Endothelial cell of umbilical vein (primary cell): ENCODE measurements around the gene RPGRIP1L. TPM values are rescaled to one million over a fixed set of nuclear protein-coding genes. Genes with fewer than 3 reads are reported as not detected.

Experiments
- BruUV-seq: library from RNA; stranded (reverse); fragments of 400-500 nt; replicated peaks from 2 replicates; lab custom pipeline; 2021; lab: Mats Ljungman, UMichigan
- CTCF ChIA-PET: fragments of 300-600, 350-600 bp; sonication (Branson Sonifier 250); formaldehyde crosslinking; loops from one replicate; lab custom pipeline; 2021; ENCODE audit warnings: antibody characterized with exemption, inconsistent platforms; lab: Charles Lee
- POLR2A ChIA-PET: fragments of 300-600, 350-600 bp; sonication (Branson Sonifier 250); formaldehyde crosslinking; loops from one replicate; lab custom pipeline; 2021; ENCODE audit warnings: antibody characterized with exemption, inconsistent platforms; lab: Charles Lee
- DNase-seq: peaks from one replicate; pipeline ENCODE4 v3.0.0-alpha.2; 2011; ENCODE audit warnings: low read depth, low spot score
- FAIRE-seq: peaks from 2 replicates; lab custom pipeline; 2011; peaks lifted over from hg19 to GRCh38; lab: Jason Lieb, UNC
- H2AFZ ChIP-seq: 2 replicates; pipeline ENCODE4 v1.6.0; 2012; ENCODE audit warnings: low read depth, low read length, control low read depth, inconsistent platforms
- H3K27ac ChIP-seq: 2 replicates; pipeline ENCODE4 v1.5.1; 2011; ENCODE audit warnings: low read depth, mild to moderate bottlenecking, control low read depth, low read length, moderate library complexity; ENCODE audit not compliant: insufficient read depth
- H3K27me3 ChIP-seq, 2 experiments: 2 replicates each; pipeline versions ENCODE4 v1.6.0 to v1.6.1; 2011; ENCODE audit warnings: low read length in 2 of 2, mixed read lengths in 1 of 2; ENCODE audit not compliant: control insufficient read depth in 2 of 2, insufficient read depth in 2 of 2
- H3K36me3 ChIP-seq, 2 experiments: 2 replicates in 1 of 2; 3 replicates in 1 of 2; pipeline ENCODE4 v1.5.1; 2011; ENCODE audit warnings: low read length in 2 of 2, mild to moderate bottlenecking in 1 of 2, moderate library complexity in 1 of 2; ENCODE audit not compliant: control insufficient read depth in 2 of 2, insufficient read depth in 2 of 2; ENCODE audit errors: extremely low read depth in 1 of 2
- H3K4me1 ChIP-seq: 3 replicates; pipeline ENCODE4 v1.5.1; 2011; ENCODE audit warnings: mild to moderate bottlenecking, low read length; ENCODE audit not compliant: control insufficient read depth, insufficient read depth; ENCODE audit errors: extremely low read depth
- H3K4me2 ChIP-seq: 2 replicates; pipeline ENCODE4 v1.6.1; 2011; ENCODE audit warnings: low read length, control low read depth, mixed read lengths; ENCODE audit not compliant: insufficient read depth
- H3K4me3 ChIP-seq, 3 experiments: fragments of 200-600 bp in 1 of 3; sonication (generic), shearing (Covaris generic) in 1 of 3; replicated peaks in 1 of 3; 2 replicates each; pipeline ENCODE4 v1.5.1; 2011 to 2016; ENCODE audit warnings: control low read depth in 3 of 3, low read length in 3 of 3, mild to moderate bottlenecking in 2 of 3, inconsistent platforms in 1 of 3, low read depth in 1 of 3, moderate library complexity in 1 of 3; ENCODE audit not compliant: insufficient read depth in 1 of 3
- H3K79me2 ChIP-seq: 2 replicates; pipeline ENCODE4 v1.6.0; 2012; ENCODE audit warnings: low read length, inconsistent platforms; ENCODE audit not compliant: control insufficient read depth, insufficient read depth
- H3K9ac ChIP-seq: replicated peaks from 2 replicates; pipeline ENCODE3; 2011; ENCODE audit warnings: low read length, control low read depth; ENCODE audit not compliant: insufficient read depth; ENCODE audit errors: extremely low read depth
- H3K9me1 ChIP-seq: replicated peaks from 3 replicates; pipeline ENCODE4 v1.6.0; 2011; ENCODE audit warnings: mild to moderate bottlenecking, low read length; ENCODE audit not compliant: control insufficient read depth, insufficient read depth; ENCODE audit errors: extremely low read depth
- H3K9me3 ChIP-seq: replicated peaks from 2 replicates; pipeline ENCODE4 v1.5.1; 2012; ENCODE audit warnings: low read length, inconsistent platforms; ENCODE audit not compliant: control insufficient read depth, insufficient read depth
- H4K20me1 ChIP-seq: replicated peaks from 2 replicates; pipeline ENCODE3; 2011; ENCODE audit warnings: mild to moderate bottlenecking, low read length; ENCODE audit not compliant: control insufficient read depth, insufficient read depth; ENCODE audit errors: extremely low read depth
- EZH2 ChIP-seq: IDR thresholded peaks from 2 replicates; pipeline ENCODE4 v1.6.1; 2012; ENCODE audit warnings: borderline replicate concordance, low read depth, mild to moderate bottlenecking, moderate library complexity, low read length, inconsistent platforms; ENCODE audit not compliant: severe bottlenecking
- FOS ChIP-seq: IDR thresholded peaks from 2 replicates; pipeline ENCODE4 v1.6.1; 2011; ENCODE audit warnings: mild to moderate bottlenecking, low read length, moderate library complexity, borderline replicate concordance; ENCODE audit not compliant: insufficient read depth
- GATA2 ChIP-seq: IDR thresholded peaks from 2 replicates; pipeline ENCODE4 v1.7.0; 2011; ENCODE audit warnings: low read depth, mild to moderate bottlenecking, moderate library complexity, mixed read lengths, low read length; ENCODE audit not compliant: insufficient read length, insufficient read depth
- JUN ChIP-seq: IDR thresholded peaks from 2 replicates; pipeline ENCODE4 v1.6.1; 2011; ENCODE audit warnings: borderline replicate concordance, low read depth; ENCODE audit not compliant: insufficient read length, insufficient read depth
- MAX ChIP-seq: IDR thresholded peaks from 2 replicates; pipeline ENCODE4 v1.6.1; 2011; ENCODE audit not compliant: insufficient read depth, insufficient read length
- MYC ChIP-seq: IDR thresholded peaks from one replicate; pipeline ENCODE4 v1.6.1; 2011; ENCODE audit warnings: mild to moderate bottlenecking, low read depth, low read length
- POLR2A ChIP-seq: IDR thresholded peaks from 2 replicates; pipeline ENCODE4 v1.6.1; 2012; ENCODE audit warnings: low read depth, mild to moderate bottlenecking, control low read depth, low read length
- POLR2AphosphoS5 ChIP-seq: IDR thresholded peaks from 2 replicates; pipeline ENCODE4 v1.6.1; 2012; ENCODE audit warnings: low read depth, mild to moderate bottlenecking, control low read depth, low read length, moderate library complexity; ENCODE audit not compliant: insufficient read depth
- dilution Hi-C: fragments of 300-500 bp; cut with MboI; formaldehyde crosslinking; loops from one replicate; pipeline ENCODE4 v1.15.0; 2019; ENCODE audit warnings: low sequenced_read_pairs; ENCODE audit not compliant: extremely low pct_ligation_motif_present
- intact Hi-C: fragments of 100-400 bp; cut with micrococcal nuclease; formaldehyde crosslinking; loops from one replicate; pipeline ENCODE4 v1.10.0; 2022
- polyA plus RNA-seq, 4 experiments: library from polyadenylated mRNA; depleted of rRNA in 3 of 4; stranded (reverse) in 3 of 4; unstranded in 1 of 4; fragments of >200 nt; gene quantifications; 2 replicates each; pipeline versions ENCODE4 v1.2.1 to v1.2.3, GENCODE V29; 2011 to 2012; ENCODE audit warnings: missing spikeins in 1 of 4
- total RNA-seq: library from RNA; stranded (reverse); gene quantifications from 2 replicates; pipeline ENCODE4 v1.2.3, GENCODE V29; 2021
- TF ChIP-seq, protein P1 (sequence below), 2 donors: IDR thresholded peaks; 1 replicate in 1 of 2; 2 replicates in 1 of 2; pipeline ENCODE4 v1.5.1; 2011; ENCODE audit warnings: low read length in 2 of 2, mild to moderate bottlenecking in 2 of 2, moderate library complexity in 2 of 2, control low read depth in 1 of 2, inconsistent platforms in 1 of 2, low read depth in 1 of 2; ENCODE audit not compliant: insufficient read depth in 1 of 2; ENCODE audit errors: extremely low read depth in 1 of 2

The RPGRIP1L gene
- total and polyA plus RNA-seq, 2 donors (not counting 3 experiments of a cell fraction or from before 2014, with no cell fraction given) = 3.2 to 13.2 TPM

- no peak overlapping the region for H3K27ac ChIP-seq
- no peaks in the 10 kb centered on the region for H4K20me1 ChIP-seq
- ChIA-PET CTCF (interaction anchor here (1.0 to 1.2 kb wide), 2 partner anchors 13 to 38 kb away, joined by 3 read pairs; partner anchors contain the start of gene FTO), POLR2A (no interaction called here)
- no TSS peak for BruUV-seq
- intact Hi-C loops = no loop called here
- DNase-seq = no peak
- H2AFZ ChIP-seq = no peak overlapping the region
- H3K4me2 ChIP-seq = no peak overlapping the region
- peaks cover 2% of the 10 kb centered on the region for H3K9me1 ChIP-seq
- no peak overlapping the region for H3K4me3 ChIP-seq
- H3K27me3 ChIP-seq = no peaks in the 10 kb centered on the region
- no peak for FAIRE-seq
- H3K4me1 ChIP-seq = no peaks in the 10 kb centered on the region
- no peaks in the 10 kb centered on the region for H3K9me3 ChIP-seq
- TF ChIP-seq GATA2 (no peak), JUN (no peak), EZH2 (no peak), MYC (no peak), POLR2AphosphoS5 (no peak), FOS (no peak), POLR2A (no peak), MAX (no peak)
- TF ChIP-seq, protein P1, sequence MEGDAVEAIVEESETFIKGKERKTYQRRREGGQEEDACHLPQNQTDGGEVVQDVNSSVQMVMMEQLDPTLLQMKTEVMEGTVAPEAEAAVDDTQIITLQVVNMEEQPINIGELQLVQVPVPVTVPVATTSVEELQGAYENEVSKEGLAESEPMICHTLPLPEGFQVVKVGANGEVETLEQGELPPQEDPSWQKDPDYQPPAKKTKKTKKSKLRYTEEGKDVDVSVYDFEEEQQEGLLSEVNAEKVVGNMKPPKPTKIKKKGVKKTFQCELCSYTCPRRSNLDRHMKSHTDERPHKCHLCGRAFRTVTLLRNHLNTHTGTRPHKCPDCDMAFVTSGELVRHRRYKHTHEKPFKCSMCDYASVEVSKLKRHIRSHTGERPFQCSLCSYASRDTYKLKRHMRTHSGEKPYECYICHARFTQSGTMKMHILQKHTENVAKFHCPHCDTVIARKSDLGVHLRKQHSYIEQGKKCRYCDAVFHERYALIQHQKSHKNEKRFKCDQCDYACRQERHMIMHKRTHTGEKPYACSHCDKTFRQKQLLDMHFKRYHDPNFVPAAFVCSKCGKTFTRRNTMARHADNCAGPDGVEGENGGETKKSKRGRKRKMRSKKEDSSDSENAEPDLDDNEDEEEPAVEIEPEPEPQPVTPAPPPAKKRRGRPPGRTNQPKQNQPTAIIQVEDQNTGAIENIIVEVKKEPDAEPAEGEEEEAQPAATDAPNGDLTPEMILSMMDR (IDR thresholded peaks at IDR 0.05; ENCODE audit: extremely low read depth in 1 of 2, insufficient read depth in 1 of 2, low read depth in 1 of 2, low read length in 2 of 2) = no peak
- dilution Hi-C loops = no loop called here
- H3K9ac ChIP-seq = no peak overlapping the region
- no peaks in the 10 kb centered on the region for H3K79me2 ChIP-seq
- H3K36me3 ChIP-seq = no peaks in the 10 kb centered on the region
These were observed 36.8 kb downstream of the RPGRIP1L start for GRCh38 chr16:53666786-53667415.
